ENCODE measurements around the gene FCRL1. TPM values are rescaled to one million over a fixed set of nuclear protein-coding genes. Genes with fewer than 3 reads are reported as not detected.

FCRL1 gene
- total RNA-seq, 1 donor from 2014 or later: not detected

DNA sequence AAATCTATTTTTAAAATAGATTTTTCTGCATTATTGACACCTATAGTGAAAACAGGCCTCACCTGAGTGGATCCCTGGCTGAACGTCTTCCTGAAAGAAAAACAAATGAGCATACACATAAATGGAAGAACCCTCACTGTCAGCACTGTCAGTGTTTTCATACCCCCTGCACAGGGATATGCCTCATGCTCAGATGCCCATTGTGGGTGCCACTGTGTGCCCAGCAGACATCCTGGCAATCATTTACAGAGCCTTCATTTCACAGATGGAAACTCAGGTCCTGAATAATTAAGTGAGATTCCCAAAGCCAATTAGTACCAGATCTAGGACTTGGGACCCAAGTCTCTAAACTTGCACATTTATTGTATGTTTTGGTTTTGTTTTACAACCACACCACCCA lies 19.9 kb downstream of the FCRL1 start:
- DNase-seq (ENCODE audit: low read depth, low spot score): no peak

DNA sequence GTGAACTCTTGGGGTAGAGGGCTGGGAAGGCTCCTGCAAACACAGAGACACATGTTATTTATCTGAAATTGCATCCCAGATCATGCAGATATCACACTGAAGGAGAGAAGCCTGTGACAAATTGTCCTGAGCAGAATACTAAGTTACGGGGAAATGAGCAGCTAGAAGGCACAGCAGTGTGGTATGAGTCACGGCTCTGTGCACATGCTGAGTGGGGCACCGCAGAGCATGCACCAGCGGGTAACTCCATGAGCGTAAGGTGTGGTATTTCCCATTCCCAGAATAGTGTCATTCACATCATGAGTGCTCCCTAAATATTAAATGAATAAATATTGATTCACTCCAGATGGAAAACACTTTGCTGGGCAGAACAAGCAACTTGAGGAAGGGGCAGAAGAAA lies 21.7 kb downstream of the FCRL1 start:
- no peak for DNase-seq (ENCODE audit: low read depth, low spot score)

GRCh38 chr1:157785248-157785647 lies 34.7 kb downstream of the FCRL1 start:
- DNase-seq (ENCODE audit: low read depth, low spot score): no peak

DNA sequence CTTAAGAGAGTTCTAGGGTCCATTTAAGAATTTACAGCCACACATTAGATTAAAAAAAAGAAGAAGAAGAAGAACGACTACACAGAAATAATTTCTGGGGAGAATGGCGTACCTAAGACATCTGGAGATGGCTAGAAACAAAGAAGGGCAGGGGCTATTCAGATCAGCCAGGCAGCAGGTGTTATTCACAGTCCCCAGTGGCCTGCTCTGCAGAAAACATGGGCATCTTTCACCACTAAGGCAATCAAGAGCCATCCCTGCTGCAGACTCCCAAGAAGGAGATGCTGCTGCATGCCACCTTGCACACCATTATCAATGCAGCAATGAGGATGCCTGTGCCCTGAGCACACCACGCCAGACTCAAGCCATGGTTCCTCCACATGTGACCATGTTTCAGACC lies 35.1 kb downstream of the FCRL1 start:
- no peak for DNase-seq (ENCODE audit: low read depth, low spot score)

DNA sequence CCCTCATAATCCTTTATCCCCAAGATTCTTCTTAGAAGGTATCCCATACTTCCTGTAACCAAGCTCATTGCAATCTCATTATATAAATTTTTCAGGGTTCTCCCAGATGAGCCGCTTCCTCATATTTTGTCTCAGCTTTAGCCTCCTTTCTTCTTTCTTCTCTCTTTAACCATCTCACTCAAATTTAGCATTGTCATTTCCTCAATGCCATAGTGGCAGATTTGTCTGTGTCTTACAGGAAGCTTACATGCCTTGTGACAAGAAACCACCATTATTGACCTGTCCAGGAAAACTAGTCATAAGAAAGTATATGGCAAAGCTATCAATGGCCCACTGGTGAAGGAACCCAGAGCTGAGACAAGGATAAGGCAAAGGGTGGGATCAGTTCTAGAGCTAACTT lies 37.0 kb downstream of the FCRL1 start:
- no peak for DNase-seq (ENCODE audit: low read depth, low spot score)

GRCh38 chr1:157781048-157781447 lies 38.9 kb downstream of the FCRL1 start:
- no peak for DNase-seq (ENCODE audit: low read depth, low spot score)

DNA sequence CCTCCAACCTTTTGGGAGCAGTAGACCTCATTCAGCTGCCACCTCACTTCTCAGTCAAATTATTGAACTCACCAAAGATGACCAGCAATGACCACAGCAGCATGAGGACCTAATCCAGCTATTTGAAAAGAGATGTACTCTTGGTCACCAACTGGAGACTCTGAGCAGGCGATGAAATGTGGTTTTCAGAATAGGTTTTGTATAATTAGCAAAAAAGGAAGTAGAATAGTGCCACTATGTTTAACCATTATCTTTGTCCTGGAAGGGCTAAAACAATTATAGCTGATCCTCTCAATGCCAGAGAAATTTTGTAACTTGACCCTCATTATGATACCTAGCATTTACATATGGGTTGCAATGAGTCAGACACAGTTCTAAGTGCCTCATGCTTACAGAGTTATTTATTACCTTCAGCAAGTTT lies 42.9 kb downstream of the FCRL1 start, which contains the start of gene FCRL2:
FCRL2 (minus strand) TSS at position 162 of the 421 bp plus-strand sequence; CDS start at position 103, 59 bp downstream.
- no peak for DNase-seq (ENCODE audit: low read depth, low spot score)

GRCh38 chr1:157775101-157775870 lies 44.6 kb downstream of the FCRL1 start:
- DNase-seq (ENCODE audit: low read depth, low spot score): no peak

DNA sequence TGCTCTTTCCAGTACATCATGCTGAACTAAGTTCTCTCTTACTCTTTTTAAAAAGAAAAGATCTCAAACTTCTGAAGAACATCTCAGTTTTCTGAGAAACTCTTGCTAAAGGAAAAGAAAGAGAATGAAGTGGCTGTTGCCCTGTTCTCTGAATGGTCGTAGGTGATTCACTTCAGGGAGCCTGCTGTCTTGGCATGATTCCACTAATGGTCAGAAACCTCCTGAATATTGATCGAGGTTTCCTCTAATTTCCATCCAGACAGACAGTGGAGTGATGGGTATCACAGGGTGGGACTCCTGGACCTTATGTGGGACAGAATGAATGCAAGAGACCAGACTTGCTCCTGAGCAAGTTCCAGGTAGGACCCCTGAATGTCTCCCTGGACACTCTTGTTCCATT lies 45.5 kb downstream of the FCRL1 start:
- DNase-seq (ENCODE audit: low read depth, low spot score): no peak

GRCh38 chr1:157773493-157774350 lies 46.2 kb downstream of the FCRL1 start:
- DNase-seq (ENCODE audit: low read depth, low spot score): no peak

DNA sequence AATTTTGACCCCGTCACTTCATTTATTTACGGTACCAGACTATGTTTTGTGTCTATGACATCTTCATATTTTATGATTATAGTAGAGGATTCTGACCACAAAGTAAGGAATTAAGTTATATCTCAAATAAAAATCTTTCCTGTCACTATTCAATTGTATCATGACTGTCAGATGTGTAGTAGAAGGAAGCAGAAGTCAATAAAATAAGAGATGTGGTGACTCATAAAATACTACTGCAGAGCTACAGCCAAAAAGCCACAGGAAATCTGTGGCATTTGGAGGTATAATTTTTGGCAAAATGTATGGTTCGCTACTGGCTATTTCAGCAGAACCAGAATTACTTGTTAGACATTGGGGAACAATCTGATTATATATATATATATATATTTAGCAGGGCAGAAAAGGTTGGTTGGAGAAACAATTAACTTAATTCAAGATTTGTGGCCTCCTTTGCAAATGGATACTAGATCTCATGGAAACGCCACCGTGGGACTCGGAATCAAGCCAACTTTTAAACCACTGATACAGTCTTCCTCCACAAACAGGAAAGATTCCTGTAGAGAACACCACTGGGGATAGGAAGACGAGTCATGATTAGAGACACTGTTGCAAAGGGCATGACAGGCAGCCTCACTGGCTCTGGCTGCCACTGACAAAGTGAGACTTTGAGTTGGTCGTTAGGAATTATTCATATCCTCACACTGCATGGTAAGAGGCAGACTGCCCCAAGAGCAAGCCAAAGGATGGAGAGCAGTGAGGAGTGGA lies 48.1 kb downstream of the FCRL1 start:
- DNase-seq (ENCODE audit: low read depth, low spot score): no peak

DNA sequence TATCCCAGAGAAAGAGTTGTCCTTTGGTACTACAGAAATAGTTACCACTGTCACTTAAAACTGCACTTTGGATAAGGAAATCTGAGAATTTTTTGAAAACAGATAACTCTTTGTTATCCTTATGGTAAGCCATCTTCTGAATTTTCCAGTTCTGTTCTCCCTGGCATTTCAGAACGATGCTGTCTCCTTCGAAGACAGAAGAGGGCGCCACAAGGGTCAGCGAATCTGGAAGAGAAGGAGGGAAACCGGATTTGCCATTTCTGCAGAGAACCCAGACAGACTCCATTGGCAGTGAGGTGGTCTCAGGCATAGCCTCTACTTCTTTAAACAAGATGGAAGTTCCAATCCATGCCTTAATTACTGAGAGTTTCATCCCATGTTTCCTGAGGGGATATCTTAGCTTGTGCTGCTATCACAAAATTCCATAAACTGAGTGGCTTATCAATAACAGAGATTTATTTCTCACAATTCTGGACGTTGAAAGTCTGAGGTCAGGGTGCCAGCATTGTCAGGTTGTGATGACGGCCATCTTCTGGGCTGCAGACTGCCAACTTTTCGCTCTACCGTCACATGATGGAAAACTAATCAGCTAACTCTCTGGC lies 49.4 kb downstream of the FCRL1 start:
- DNase-seq (ENCODE audit: low read depth, low spot score): no peak

- DNase-seq (ENCODE audit: low read depth, low spot score): no peak
Observed at GRCh38 chr1:157766792-157767191, 53.1 kb downstream of the FCRL1 start.

- no peak for DNase-seq (ENCODE audit: low read depth, low spot score)
Observed at GRCh38 chr1:157758018-157758417, 61.9 kb downstream of the FCRL1 start.

- no peak for DNase-seq (ENCODE audit: low read depth, low spot score)
Observed at GRCh38 chr1:157753611-157754010, 66.3 kb downstream of the FCRL1 start.

- no peak for DNase-seq (ENCODE audit: low read depth, low spot score)
Observed at GRCh38 chr1:157751283-157751682, 68.6 kb downstream of the FCRL1 start.

- no peak for DNase-seq (ENCODE audit: low read depth, low spot score)
Observed at GRCh38 chr1:157748262-157748817, 71.6 kb downstream of the FCRL1 start.

Measured in pulmonary artery endothelial cell (primary cell).